ENCODE results near the gene PRPF8. TPM values are rescaled to one million over a fixed set of nuclear protein-coding genes. Genes with fewer than 3 reads are reported as not detected.
A peak's percentile ranks its signal among the peaks of the same experiment; 100 is the strongest.

PRPF8 gene
- total and polyA plus RNA-seq, 2 of the 13 experiments (the other 11 are each of a cell fraction or from before 2014, with no cell fraction given): 112 to 179 TPM

- Histone ChIP-seq H3K4me2 (ENCODE audit: low read depth, low read length) (no peak overlapping the region), H3K27me3 (ENCODE audit: control insufficient read depth in 1 of 2, insufficient read depth in 2 of 2, low read length in 2 of 2) (no peaks in the 10 kb centered on the region; a peak in 1 of 5 replicates), H3K4me3 (replicated peaks in 1 of 3; ENCODE audit: insufficient read depth in 1 of 3, low read depth in 2 of 3, low read length in 3 of 3) (no peak overlapping the region), H3K9me3 (ENCODE audit: low read length) (no peaks in the 10 kb centered on the region), H3K4me1 (ENCODE audit: insufficient read depth, low read length) (peaks cover 56% of the 10 kb centered on the region), H3K27ac (ENCODE audit: extremely low read length, insufficient read depth, low read length) (no peak overlapping the region), H3K9ac (ENCODE audit: insufficient read depth, low read depth, low read length) (0 out of 2 replicates have a peak overlapping the region, but pooled peaks have one; percentile 23), H4K20me1 (ENCODE audit: insufficient read depth, low read length) (no peaks in the 10 kb centered on the region), H3K79me2 (ENCODE audit: insufficient read depth, low read length) (no peaks in the 10 kb centered on the region), H3K36me3 (replicated peaks in 1 of 2; ENCODE audit: control insufficient read depth in 1 of 2, insufficient read depth in 2 of 2, low read length in 2 of 2) (peaks cover 0 to 2% of the 10 kb centered on the region in 2 experiments; a peak in 1 of 5 replicates), H2AFZ (ENCODE audit: low read length) (no peak overlapping the region)
- FAIRE-seq (no peak), DNase-seq (ENCODE audit: low spot score) (no peak), ATAC-seq (no peak)
- 78% methylated on average over 6 of the region's 6 CpGs for WGBS (ENCODE audit: low lambda C conversion rate)
- intact Hi-C loops (cut with micrococcal nuclease; ENCODE audit: unreplicated experiment) (no loop called here), in situ Hi-C loops (cut with HindIII; ENCODE audit: extremely low pct_ligation_motif_present, low pct_unique_long_range_greater_than_20kb) (loop anchor here (5.0 kb wide), 1 partner anchor 48 kb away; no protein-coding TSS in a partner anchor)
- TF ChIP-seq NR2F6 (IDR thresholded peaks at IDR 0.05) (no peak), NR2F6 (CRISPR knock-in tag; IDR thresholded peaks at IDR 0.05) (no peak), BATF2 (CRISPR knock-in tag; IDR thresholded peaks at IDR 0.05) (no peak), ZNF775 (CRISPR knock-in tag; IDR thresholded peaks at IDR 0.05; ENCODE audit: borderline replicate concordance) (no peak), ZNF557 (CRISPR knock-in tag; IDR thresholded peaks at IDR 0.05) (no peak)
- POLR2A ChIA-PET: no interaction called here
- no TSS peak for BruUV-seq (replicated peaks)
- CTCF ChIA-PET (ENCODE audit: low intra/inter-chr PET ratio, low total read pairs): no interaction called here
These were observed 59.1 kb downstream of the PRPF8 start for GRCh38 chr17:1625581-1625980.

- Histone ChIP-seq H3K4me3 (replicated peaks in 1 of 3; ENCODE audit: insufficient read depth in 1 of 3, low read depth in 2 of 3, low read length in 3 of 3) (no peak overlapping the region), H3K4me2 (ENCODE audit: low read depth, low read length) (no peak overlapping the region), H3K79me2 (ENCODE audit: insufficient read depth, low read length) (no peaks in the 10 kb centered on the region), H3K27me3 (ENCODE audit: control insufficient read depth in 1 of 2, insufficient read depth in 2 of 2, low read length in 2 of 2) (no peaks in the 10 kb centered on the region; a peak in 1 of 5 replicates), H3K9ac (ENCODE audit: insufficient read depth, low read depth, low read length) (no peak overlapping the region), H3K9me3 (ENCODE audit: low read length) (no peaks in the 10 kb centered on the region), H3K36me3 (replicated peaks in 1 of 2; ENCODE audit: control insufficient read depth in 1 of 2, insufficient read depth in 2 of 2, low read length in 2 of 2) (peaks cover 0 to 2% of the 10 kb centered on the region in 2 experiments; a peak in 1 of 5 replicates), H3K27ac (ENCODE audit: extremely low read length, insufficient read depth, low read length) (no peak overlapping the region), H3K4me1 (ENCODE audit: insufficient read depth, low read length) (peaks cover 56% of the 10 kb centered on the region), H4K20me1 (ENCODE audit: insufficient read depth, low read length) (no peaks in the 10 kb centered on the region), H2AFZ (ENCODE audit: low read length) (no peak overlapping the region)
- WGBS (ENCODE audit: low lambda C conversion rate): 95% methylated on average over 14 of the region's 14 CpGs
- ChIA-PET POLR2A (no interaction called here), CTCF (ENCODE audit: low intra/inter-chr PET ratio, low total read pairs) (no interaction called here)
- DNase-seq (ENCODE audit: low spot score) (no peak), ATAC-seq (no peak), FAIRE-seq (no peak)
- BruUV-seq (replicated peaks): no TSS peak
- intact Hi-C loops (cut with micrococcal nuclease; ENCODE audit: unreplicated experiment): no loop called here
- in situ Hi-C loops (cut with HindIII; ENCODE audit: extremely low pct_ligation_motif_present, low pct_unique_long_range_greater_than_20kb): loop anchor here (5.0 kb wide), 1 partner anchor 48 kb away; no protein-coding TSS in a partner anchor
- TF ChIP-seq NFIB (CRISPR knock-in tag; IDR thresholded peaks at IDR 0.05; ENCODE audit: borderline replicate concordance): no peak
- TF ChIP-seq KLF13 (CRISPR knock-in tag; IDR thresholded peaks at IDR 0.05): no peak
- TF ChIP-seq MAF1 (CRISPR knock-in tag; IDR thresholded peaks at IDR 0.05; ENCODE audit: borderline replicate concordance): no peak
- no peak for TF ChIP-seq FOSL1 (CRISPR knock-in tag; IDR thresholded peaks at IDR 0.05; ENCODE audit: borderline replicate concordance)
- TF ChIP-seq TEAD3 (CRISPR knock-in tag; optimal IDR thresholded peaks at IDR 0.05; ENCODE audit: borderline replicate concordance): no peak
- TF ChIP-seq HCFC1 (IDR thresholded peaks at IDR 0.05; ENCODE audit: low read depth, low read length): no peak
- no peak for TF ChIP-seq TSC22D2 (CRISPR knock-in tag; IDR thresholded peaks at IDR 0.05; ENCODE audit: borderline replicate concordance)
- no peak for TF ChIP-seq ZNF761 (CRISPR knock-in tag; conservative IDR thresholded peaks at IDR 0.05)
- TF ChIP-seq DNMT1 (CRISPR knock-in tag; IDR thresholded peaks at IDR 0.05): no peak
- TF ChIP-seq GPBP1L1 (CRISPR knock-in tag; IDR thresholded peaks at IDR 0.05): no peak
- TF ChIP-seq ZBTB34 (CRISPR knock-in tag; IDR thresholded peaks at IDR 0.05): no peak
- TF ChIP-seq ZNF550 (CRISPR knock-in tag; IDR thresholded peaks at IDR 0.05; ENCODE audit: borderline replicate concordance): no peak
These were observed 59.6 kb downstream of the PRPF8 start for GRCh38 chr17:1625053-1625452.
